Central memory CD8-positive, alpha-beta T cell (primary cell): ENCODE measurements around the gene RBM39.
"Not testable (repeated sequence)": the region's sequence is repeated elsewhere in the genome, so short reads cannot be mapped to it uniquely, and the experiment has no call there.

ENCODE experiments used
- ATAC-seq: fragments of 150-1000 bp; cut with Tn5 transposase; replicated peaks from 2 replicates; pipeline ENCODE4 v1.10.0; 2022; ENCODE audit warnings: mild to moderate bottlenecking, moderate FRiP score, moderate number of reproducible peaks; ENCODE audit not compliant: poor library complexity, severe bottlenecking; ENCODE audit errors: extremely low read depth
- DNase-seq, 2 donors: peaks; one replicate each; pipeline ENCODE4 v3.0.0; 2021; ENCODE audit warnings: low spot score in 2 of 2
- H3K27ac Mint-ChIP-seq: one replicate; pipeline ENCODE4 v1.8.0; 2022; ENCODE audit warnings: low read depth, mild to moderate bottlenecking, moderate library complexity, mixed read lengths
- H3K27me3 Mint-ChIP-seq: one replicate; pipeline ENCODE4 v1.8.0; 2022; ENCODE audit warnings: mixed read lengths
- H3K36me3 Mint-ChIP-seq: one replicate; pipeline ENCODE4 v1.8.0; 2022; ENCODE audit warnings: mild to moderate bottlenecking, moderate library complexity, mixed read lengths; ENCODE audit not compliant: insufficient read depth
- H3K4me1 Mint-ChIP-seq: one replicate; pipeline ENCODE4 v1.8.0; 2022; ENCODE audit warnings: mixed read lengths
- H3K4me3 Mint-ChIP-seq: one replicate; pipeline ENCODE4 v1.8.0; 2022; ENCODE audit warnings: mild to moderate bottlenecking, moderate library complexity, mixed read lengths
- H3K9me3 Mint-ChIP-seq: one replicate; pipeline ENCODE4 v1.8.0; 2022; ENCODE audit warnings: mixed read lengths

Gene RBM39

GRCh38 chr20:35768731-35769664, 26.9 kb upstream of the RBM39 start:
- Mint-ChIP-seq H3K36me3 (peaks cover 20% of the 10 kb centered on the region), H3K4me1 (peaks cover 55% of the 10 kb centered on the region), H3K4me3 (peak overlapping the region; percentile 84), H3K27me3 (no peaks in the 10 kb centered on the region), H3K9me3 (no peaks in the 10 kb centered on the region), H3K27ac (peak overlapping the region; percentile 98)
- ATAC-seq (no peak), DNase-seq (no peak)

DNA sequence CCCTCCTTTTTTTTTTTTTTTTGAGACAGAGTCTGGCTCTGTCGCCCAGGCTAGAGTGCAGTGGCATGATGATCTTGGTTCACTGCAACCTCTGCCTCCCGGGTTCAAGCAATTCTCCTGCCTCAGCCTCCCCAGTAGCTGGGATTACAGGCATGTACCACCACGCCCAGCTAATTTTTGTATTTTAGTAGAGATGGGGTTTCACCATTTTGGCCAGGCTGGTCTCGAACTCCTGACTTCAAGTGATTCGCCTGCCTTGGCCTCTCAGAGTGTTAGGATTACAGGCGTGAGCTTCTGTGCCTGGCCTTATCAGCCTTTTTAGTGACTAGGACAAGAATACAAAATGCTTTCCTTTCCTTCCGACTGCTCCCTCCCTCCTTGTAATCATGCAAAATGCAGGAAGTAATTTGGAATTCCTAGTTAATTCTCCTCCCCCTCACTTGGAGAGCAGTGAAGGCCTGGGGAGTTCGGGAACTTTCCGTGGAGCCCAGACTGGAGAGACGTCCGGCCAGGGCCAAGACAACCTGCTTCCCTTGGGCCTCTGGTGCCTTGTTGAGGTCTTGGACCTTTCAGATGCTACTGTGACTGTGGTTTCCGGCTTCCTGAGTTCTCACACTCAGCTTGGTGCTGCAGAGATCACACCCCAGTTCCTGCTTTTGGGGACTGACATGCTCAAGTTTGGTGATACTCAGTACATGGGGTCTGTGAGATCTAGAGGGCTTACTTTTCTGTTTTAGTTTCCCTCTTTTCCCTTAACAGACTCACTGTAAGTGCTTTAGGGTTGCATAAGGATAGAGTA, 25.8 kb upstream of the RBM39 start:
- Mint-ChIP-seq H3K36me3 (peaks cover 12% of the 10 kb centered on the region), H3K27me3 (no peaks in the 10 kb centered on the region), H3K9me3 (no peaks in the 10 kb centered on the region), H3K4me3 (peak overlapping the region; percentile 84), H3K4me1 (peaks cover 44% of the 10 kb centered on the region), H3K27ac (peak overlapping the region; percentile 98)
- ATAC-seq = peak; percentile 53
- peak; percentile 45 to 69 for DNase-seq

GRCh38 chr20:35766843-35767242, 24.8 kb upstream of the RBM39 start:
- Mint-ChIP-seq H3K4me1 (peaks cover 40% of the 10 kb centered on the region), H3K4me3 (no peak overlapping the region), H3K36me3 (peaks cover 7% of the 10 kb centered on the region), H3K27ac (peak overlapping the region; percentile 98), H3K27me3 (no peaks in the 10 kb centered on the region), H3K9me3 (no peaks in the 10 kb centered on the region)
- ATAC-seq (no peak), DNase-seq (no peak)

GRCh38 chr20:35764936-35765335, 22.9 kb upstream of the RBM39 start:
- ATAC-seq, H3K4me3 Mint-ChIP-seq, DNase-seq, H3K27me3 Mint-ChIP-seq, H3K27ac Mint-ChIP-seq, H3K9me3 Mint-ChIP-seq, H3K36me3 Mint-ChIP-seq: not testable (repeated sequence)
- H3K4me1 Mint-ChIP-seq = peaks cover 29% of the 10 kb centered on the region

- no peaks in the 10 kb centered on the region for H3K9me3 Mint-ChIP-seq
- H3K4me3 Mint-ChIP-seq = no peak overlapping the region
- H3K4me1 Mint-ChIP-seq = peaks cover 9% of the 10 kb centered on the region
- H3K27ac Mint-ChIP-seq = peak overlapping the region; percentile 59
- H3K36me3 Mint-ChIP-seq = no peaks in the 10 kb centered on the region
- no peaks in the 10 kb centered on the region for H3K27me3 Mint-ChIP-seq
- DNase-seq (no peak), ATAC-seq (no peak)
These were observed 20.4 kb upstream of the RBM39 start for GRCh38 chr20:35762461-35762860.

GRCh38 chr20:35761548-35761947, 19.5 kb upstream of the RBM39 start:
- H3K4me3 Mint-ChIP-seq, H3K9me3 Mint-ChIP-seq, H3K36me3 Mint-ChIP-seq, DNase-seq, H3K27me3 Mint-ChIP-seq, ATAC-seq: not testable (repeated sequence)
- peaks cover 12% of the 10 kb centered on the region for H3K4me1 Mint-ChIP-seq
- H3K27ac Mint-ChIP-seq = peak overlapping the region; percentile 59

GRCh38 chr20:35757098-35757705, 15.1 kb upstream of the RBM39 start:
- no peak overlapping the region for H3K27ac Mint-ChIP-seq
- H3K4me3 Mint-ChIP-seq = no peak overlapping the region
- H3K4me1 Mint-ChIP-seq = peaks cover 5% of the 10 kb centered on the region
- peaks cover 1% of the 10 kb centered on the region for H3K36me3 Mint-ChIP-seq
- no peak for DNase-seq
- no peaks in the 10 kb centered on the region for H3K9me3 Mint-ChIP-seq
- H3K27me3 Mint-ChIP-seq = no peaks in the 10 kb centered on the region
- ATAC-seq = no peak

- DNase-seq (no peak), ATAC-seq (no peak)
- no peaks in the 10 kb centered on the region for H3K27me3 Mint-ChIP-seq
- H3K27ac Mint-ChIP-seq = no peak overlapping the region
- no peak overlapping the region for H3K4me3 Mint-ChIP-seq
- peaks cover 1% of the 10 kb centered on the region for H3K36me3 Mint-ChIP-seq
- peaks cover 5% of the 10 kb centered on the region for H3K4me1 Mint-ChIP-seq
- H3K9me3 Mint-ChIP-seq = no peaks in the 10 kb centered on the region
These were observed 14.3 kb upstream of the RBM39 start for GRCh38 chr20:35756404-35756803.

DNA sequence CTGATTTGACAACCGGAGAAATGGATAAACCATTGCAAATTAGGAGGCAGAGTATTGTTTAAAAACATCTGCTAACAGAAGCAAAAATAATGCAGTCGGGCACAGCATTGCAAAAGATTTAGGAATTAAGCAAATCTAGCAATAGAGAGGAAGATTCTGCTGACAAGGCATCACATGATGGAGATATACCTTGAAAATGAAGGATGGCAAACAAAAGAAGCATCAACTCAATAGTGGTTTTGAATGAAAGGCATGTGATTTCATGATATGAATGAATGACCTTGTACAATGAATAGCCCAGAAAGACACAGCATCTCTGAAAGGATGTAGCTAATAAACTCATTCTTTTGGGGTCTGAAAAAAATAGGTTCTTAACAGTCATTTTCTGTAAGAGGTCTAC, 8.6 kb upstream of the RBM39 start:
- Mint-ChIP-seq H3K4me1 (no peaks in the 10 kb centered on the region), H3K27me3 (no peaks in the 10 kb centered on the region), H3K9me3 (no peaks in the 10 kb centered on the region), H3K4me3 (no peak overlapping the region), H3K27ac (no peak overlapping the region), H3K36me3 (no peaks in the 10 kb centered on the region)
- no peak for DNase-seq
- no peak for ATAC-seq

DNA sequence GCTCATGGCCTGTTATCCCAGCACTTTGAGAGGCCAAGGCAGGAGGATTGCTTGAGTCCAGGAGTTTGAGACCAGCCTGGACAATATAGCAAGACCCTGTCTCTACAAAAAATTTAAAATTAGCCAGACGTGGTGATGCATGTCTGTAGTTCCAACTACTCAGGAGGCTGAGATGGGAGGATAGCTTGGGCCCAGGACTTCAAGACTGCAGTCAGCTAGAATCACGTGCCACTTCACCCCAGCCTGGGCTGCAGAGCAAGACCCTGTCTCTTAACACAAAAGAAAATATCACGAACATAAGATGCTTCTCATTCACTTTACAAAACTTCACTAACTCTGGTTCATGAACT, 2.4 kb upstream of the RBM39 start:
- Mint-ChIP-seq H3K36me3 (peaks cover 36% of the 10 kb centered on the region), H3K27ac (peak overlapping the region; percentile 99), H3K4me1 (peaks cover 39% of the 10 kb centered on the region), H3K4me3 (peak overlapping the region; percentile 97)
- H3K9me3 Mint-ChIP-seq, H3K27me3 Mint-ChIP-seq, ATAC-seq, DNase-seq: not testable (repeated sequence)

DNA sequence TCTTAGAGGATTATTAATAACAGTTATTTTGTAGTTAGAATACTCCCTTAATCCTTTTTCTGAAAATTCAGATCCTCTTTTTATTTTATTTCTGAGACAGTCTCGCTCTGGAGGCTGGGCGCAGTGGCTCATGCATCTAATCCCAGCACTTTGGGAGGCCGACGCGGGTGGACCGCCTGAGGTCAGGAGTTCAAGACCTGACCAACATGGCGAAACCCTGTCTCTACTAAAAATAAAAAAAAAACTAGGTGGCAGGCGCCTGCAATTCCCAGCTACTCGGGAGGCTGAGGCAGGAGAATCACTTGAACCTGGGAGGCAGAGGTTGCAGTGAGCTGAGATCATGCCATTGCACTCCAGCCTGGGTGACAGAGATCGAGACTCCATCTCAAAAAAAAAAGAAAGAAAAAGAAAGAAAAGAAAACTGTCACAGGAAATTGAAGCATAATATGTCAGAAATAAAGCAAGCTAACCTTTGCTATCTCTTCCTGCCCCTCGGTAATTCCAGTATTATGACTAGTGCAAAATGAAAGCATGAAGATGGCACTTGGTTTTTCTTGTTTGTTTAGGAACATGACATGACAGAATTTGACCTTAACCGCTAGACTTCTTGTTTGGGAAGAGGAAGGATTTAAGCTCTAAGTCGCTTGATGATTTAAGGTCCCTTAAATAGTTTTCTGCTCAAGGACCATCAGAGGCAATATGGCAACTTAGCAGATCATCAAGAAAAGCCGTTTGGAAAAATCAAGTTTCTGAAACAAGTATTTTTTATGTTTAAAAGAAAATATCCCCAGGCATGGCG, 1.8 kb upstream of the RBM39 start:
- DNase-seq (no peak), ATAC-seq (no peak)
- Mint-ChIP-seq H3K27me3 (no peaks in the 10 kb centered on the region), H3K36me3 (peaks cover 40% of the 10 kb centered on the region), H3K4me3 (peak overlapping the region; percentile 97), H3K4me1 (peaks cover 43% of the 10 kb centered on the region), H3K9me3 (no peaks in the 10 kb centered on the region), H3K27ac (peak overlapping the region; percentile 99)
